GM12878 (cell line): Measurements from ENCODE around the gene RPL10A. TPM values are rescaled to one million over a fixed set of nuclear protein-coding genes. Genes with fewer than 3 reads are reported as not detected.

Experiments
- ATAC-seq: fragments of 200-7000 bp; cut with Tn5 transposase; 3 replicates; pipeline ENCODE4 v1.9.1; 2020; ENCODE audit warnings: mild to moderate bottlenecking, moderate library complexity
- BruUV-seq: library from RNA; stranded (reverse); fragments of 400-500 nt; replicated peaks from 2 replicates; lab custom pipeline; 2021; lab: Mats Ljungman, UMichigan
- CTCF ChIA-PET: fragments of 300-600 bp; sonication (Branson Sonifier 250); formaldehyde crosslinking; extraction: SDS; loops from one replicate; lab custom pipeline; 2021; ENCODE audit warnings: inconsistent platforms; lab: Yijun Ruan, JAX
- POLR2A ChIA-PET: fragments of 350-600 bp; formaldehyde crosslinking; extraction: SDS; loops from one replicate; lab custom pipeline; 2021; ENCODE audit warnings: inconsistent platforms; lab: Charles Lee
- RAD21 ChIA-PET: fragments of 300-600 bp; sonication (Branson Sonifier 250); formaldehyde crosslinking; loops from one replicate; lab custom pipeline; 2023; ENCODE audit warnings: antibody characterized with exemption; ENCODE audit not compliant: unreplicated experiment; lab: Charles Lee
- SMC1A ChIA-PET: fragments of 300-600 bp; sonication (Branson Sonifier 250); formaldehyde crosslinking; loops from one replicate; lab custom pipeline; 2023; ENCODE audit not compliant: unreplicated experiment, uncharacterized antibody; lab: Charles Lee
- DNase-seq: peaks from one replicate; pipeline ENCODE4 v3.0.0-alpha.2; 2011; ENCODE audit warnings: low read depth, low spot score
- FAIRE-seq: peaks from 3 replicates; lab custom pipeline; 2011; peaks lifted over from hg19 to GRCh38; lab: Jason Lieb, UNC
- H2AFZ ChIP-seq: 2 replicates; pipeline ENCODE4 v1.6.0; 2011; ENCODE audit warnings: low read depth, low read length, control low read depth; ENCODE audit not compliant: control insufficient read depth
- H3K27ac ChIP-seq: 2 replicates; pipeline ENCODE4 v1.5.1; 2011; ENCODE audit warnings: control low read depth; ENCODE audit not compliant: control insufficient read depth, insufficient read depth
- H3K27me3 ChIP-seq, 2 experiments: replicated peaks in 1 of 2; 2 replicates each; pipeline versions ENCODE4 v1.6.0 to v1.6.1; 2011; ENCODE audit warnings: low read length in 1 of 2; ENCODE audit not compliant: control insufficient read depth in 2 of 2, insufficient read depth in 2 of 2
- H3K36me3 ChIP-seq, 2 experiments: 2 replicates each; pipeline ENCODE4 v1.5.1; 2011; ENCODE audit warnings: low read length in 1 of 2; ENCODE audit not compliant: control insufficient read depth in 2 of 2, insufficient read depth in 2 of 2
- H3K4me1 ChIP-seq: 2 replicates; pipeline ENCODE4 v1.6.1; 2011; ENCODE audit warnings: mild to moderate bottlenecking, low read length, moderate library complexity, mixed read lengths; ENCODE audit not compliant: control insufficient read depth, insufficient read depth
- H3K4me2 ChIP-seq: 2 replicates; pipeline ENCODE4 v1.6.0; 2011; ENCODE audit warnings: control low read depth; ENCODE audit not compliant: control insufficient read depth, insufficient read depth
- H3K4me3 ChIP-seq: fragments of 200-600 bp; sonication (generic); 2 replicates; pipeline ENCODE4 v1.5.1; 2016
- H3K79me2 ChIP-seq: 2 replicates; pipeline ENCODE4 v1.6.0; 2011; ENCODE audit warnings: low read length; ENCODE audit not compliant: control insufficient read depth, insufficient read depth
- H3K9ac ChIP-seq: 2 replicates; pipeline ENCODE4 v1.8.0; 2011; ENCODE audit warnings: low read length, control low read depth, mixed read lengths; ENCODE audit not compliant: control insufficient read depth, insufficient read depth
- H3K9me3 ChIP-seq: replicated peaks from 3 replicates; pipeline ENCODE4 v1.5.1; 2011; ENCODE audit warnings: mild to moderate bottlenecking, low read length; ENCODE audit not compliant: control insufficient read depth, insufficient read depth
- H4K20me1 ChIP-seq: 2 replicates; pipeline ENCODE4 v1.6.0; 2011; ENCODE audit not compliant: control insufficient read depth, insufficient read depth
- CHD1 ChIP-seq: IDR thresholded peaks from 2 replicates; pipeline ENCODE4 v1.6.1; 2012; ENCODE audit warnings: low read depth, low read length, improper control_type of control experiment
- EED ChIP-seq: sonication (generic); IDR thresholded peaks from 2 replicates; pipeline ENCODE4 v1.6.1; 2016; ENCODE audit warnings: antibody characterized with exemption, low read depth
- GABPA ChIP-seq: IDR thresholded peaks from 2 replicates; pipeline ENCODE4 v1.6.1; 2014; ENCODE audit warnings: antibody characterized with exemption, low read depth, mild to moderate bottlenecking, inconsistent platforms
- IKZF2 ChIP-seq, 2 experiments: fragments of 450-650 bp; IDR thresholded peaks; 2 replicates each; pipeline ENCODE4 v1.6.1; 2017; ENCODE audit warnings: mild to moderate bottlenecking in 2 of 2, moderate library complexity in 2 of 2
- IRF5 ChIP-seq: fragments of 450-650 bp; IDR thresholded peaks from 2 replicates; pipeline ENCODE4 v1.6.1; 2017; ENCODE audit warnings: borderline replicate concordance
- NRF1 ChIP-seq: conservative IDR thresholded peaks from 2 replicates; pipeline ENCODE4 v1.6.1; 2011; ENCODE audit warnings: mild to moderate bottlenecking, low read depth, low read length, improper control_type of control experiment
- POLR2AphosphoS2 ChIP-seq: IDR thresholded peaks from 2 replicates; pipeline ENCODE4 v1.6.1; 2011; ENCODE audit warnings: low read depth, mild to moderate bottlenecking, low read length, improper control_type of control experiment, moderate library complexity
- RELB ChIP-seq: fragments of 450-650 bp; IDR thresholded peaks from 2 replicates; pipeline ENCODE4 v1.6.1; 2017; ENCODE audit warnings: low read depth, mild to moderate bottlenecking, moderate library complexity
- SMAD1 ChIP-seq: fragments of 450-650 bp; IDR thresholded peaks from 2 replicates; pipeline ENCODE4 v1.6.1; 2018; ENCODE audit warnings: mild to moderate bottlenecking, low read depth; ENCODE audit not compliant: partially characterized antibody
- SUZ12 ChIP-seq: fragments of 200-600 bp; sonication (generic); IDR thresholded peaks from one replicate; pipeline ENCODE4 v1.6.1; 2018; ENCODE audit warnings: antibody characterized with exemption, mild to moderate bottlenecking; ENCODE audit not compliant: unreplicated experiment
- TAF1 ChIP-seq: IDR thresholded peaks from 2 replicates; pipeline ENCODE4 v1.6.1; 2011; ENCODE audit warnings: mild to moderate bottlenecking, low read depth, low read length, borderline replicate concordance
- TCF12 ChIP-seq: IDR thresholded peaks from 2 replicates; pipeline ENCODE4 v1.6.1; 2011; ENCODE audit warnings: low read depth, mild to moderate bottlenecking, low read length
- USF1 ChIP-seq: IDR thresholded peaks from 2 replicates; pipeline ENCODE4 v1.6.1; 2011; ENCODE audit warnings: borderline replicate concordance, low read depth, mild to moderate bottlenecking, moderate library complexity, mixed read lengths, low read length; ENCODE audit not compliant: insufficient read depth; ENCODE audit errors: extremely low read length
- ZNF217 ChIP-seq: fragments of 450-650 bp; IDR thresholded peaks from 2 replicates; pipeline ENCODE4 v1.6.1; 2017; ENCODE audit warnings: antibody characterized with exemption, mild to moderate bottlenecking
- ZNF687 ChIP-seq: fragments of 450-650 bp; IDR thresholded peaks from 2 replicates; pipeline ENCODE4 v1.6.1; 2017; ENCODE audit warnings: mild to moderate bottlenecking, moderate library complexity
- ZSCAN29 ChIP-seq: fragments of 450-650 bp; IDR thresholded peaks from 2 replicates; pipeline ENCODE4 v1.6.1; 2017; ENCODE audit warnings: mild to moderate bottlenecking, moderate library complexity
- WGBS: methylation state at CpG from one replicate; pipeline ENCODE4 v1.1.6; 2016; ENCODE audit warnings: low lambda C conversion rate; ENCODE audit not compliant: insufficient replicate concordance, insufficient coverage; ENCODE audit errors: missing lambda C conversion rate; 5-methylcytosine and 5-hydroxymethylcytosine counted together
- in situ Hi-C: fragments of 300-500 bp; cut with MboI; formaldehyde crosslinking; loops from 9 replicates; pipeline ENCODE4 v1.14.3; 2018; ENCODE audit warnings: mixed read lengths
- intact Hi-C: fragments of 100-400 bp; cut with micrococcal nuclease; formaldehyde crosslinking; loops from one replicate; pipeline ENCODE4 v1.14.2; 2022; ENCODE audit not compliant: unreplicated experiment
- polyA plus RNA-seq, 11 experiments: library from polyadenylated mRNA; depleted of rRNA in 4 of 11; unstranded in 6 of 11; stranded (reverse) in 5 of 11; fragments of >200 nt; fragmentation: Nextera tagmentation in 4 of 11; fragmentation: Illumina TruSeq in 1 of 11; extraction: Ambion mirVana in 4 of 11; extraction: Trizol in 1 of 11; gene quantifications; 1 replicate in 1 of 11; 2 replicates in 10 of 11; pipeline versions ENCODE4 v1.2.1 to v1.2.3, GENCODE V29; 2011 to 2016; ENCODE audit warnings: inconsistent platforms in 2 of 11, missing spikeins in 2 of 11, low read depth in 1 of 11
- total RNA-seq, 4 experiments: library from RNA; depleted of rRNA in 3 of 4; stranded (reverse); fragments of >200 nt in 3 of 4; fragmentation: Illumina TruSeq in 1 of 4; extraction: Trizol in 1 of 4; gene quantifications; 2 replicates each; pipeline versions ENCODE4 v1.2.1 to v1.2.3, GENCODE V29; 2013 to 2021

RPL10A gene
- total and polyA plus RNA-seq, 10 of the 15 experiments (the other 5 are each of a cell fraction or from before 2014, with no cell fraction given), result 833 to 4,029 (median 2,795) TPM

GRCh38 chr6:35425284-35425683, 42.9 kb upstream of the RPL10A start:
- CTCF ChIA-PET, result no interaction called here
- TF ChIP-seq SUZ12 (no peak), POLR2AphosphoS2 (no peak), NRF1 (no peak), TCF12 (no peak), IRF5 (no peak), TAF1 (no peak), CHD1 (no peak), SMAD1 (no peak), ZNF687 (no peak), GABPA (no peak), RELB (no peak), EED (no peak), ZSCAN29 (no peak), ZNF217 (no peak), IKZF2 (IDR thresholded peaks at IDR 0.05) (no peak), USF1 (no peak)

More at GRCh38 chr6:35425284-35425683, 42.9 kb upstream of the RPL10A start:
- in situ Hi-C loops (no loop called here), intact Hi-C loops (no loop called here)
- no peaks in the 10 kb centered on the region for H4K20me1 ChIP-seq
- DNase-seq (no peak), ATAC-seq (no peak), FAIRE-seq (no peak)
- H3K9me3 ChIP-seq, result peaks cover 15% of the 10 kb centered on the region; the same call in 2 of the 3 replicates
- H3K4me2 ChIP-seq, result no peak overlapping the region
- H3K4me3 ChIP-seq, result no peak overlapping the region
- H3K27ac ChIP-seq, result no peak overlapping the region
- H2AFZ ChIP-seq, result no peak overlapping the region
- POLR2A ChIA-PET, result no interaction called here
- H3K4me1 ChIP-seq, result peaks cover 7% of the 10 kb centered on the region
- RAD21 ChIA-PET, result no interaction called here
- SMC1A ChIA-PET, result no interaction called here
- no peaks in the 10 kb centered on the region for H3K79me2 ChIP-seq
- H3K27me3 ChIP-seq, result no peaks in the 10 kb centered on the region
- H3K9ac ChIP-seq, result no peak overlapping the region
- H3K36me3 ChIP-seq, result peaks cover 0 to 9% of the 10 kb centered on the region in 2 experiments
- 82% methylated on average over 3 of the region's 3 CpGs for WGBS
- no TSS peak for BruUV-seq
